GM21723 (cell line): ENCODE results near the gene MOB3B.
A peak's percentile ranks its signal among the peaks of the same experiment; 100 is the strongest.

Experiments used
- ATAC-seq: cut with Tn5 transposase; IDR thresholded peaks from one replicate; pipeline ENCODE4 v1.9.1; 2021; ENCODE audit warnings: mild to moderate bottlenecking, moderate library complexity; ENCODE audit not compliant: unreplicated experiment

MOB3B gene

DNA sequence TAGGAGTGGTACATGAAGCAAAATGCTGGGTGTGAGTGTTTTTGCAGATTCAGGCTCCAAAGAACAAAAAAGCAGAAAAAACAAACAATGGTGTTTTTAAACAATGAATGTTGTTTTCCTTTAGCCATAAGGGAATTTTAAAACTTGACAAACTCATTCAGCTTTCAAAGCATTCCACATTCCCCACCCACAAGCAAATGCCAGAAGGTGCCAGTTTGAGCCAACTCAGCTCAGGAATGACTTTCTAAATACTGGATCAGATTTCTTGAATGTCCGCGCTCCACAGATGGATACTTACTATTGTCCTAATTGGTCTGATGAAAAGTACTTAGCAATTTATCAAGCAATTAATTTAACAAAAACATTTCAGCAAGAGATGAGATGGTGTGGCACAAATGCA lies 12.9 kb upstream of the MOB3B start:
- no peak for ATAC-seq

DNA sequence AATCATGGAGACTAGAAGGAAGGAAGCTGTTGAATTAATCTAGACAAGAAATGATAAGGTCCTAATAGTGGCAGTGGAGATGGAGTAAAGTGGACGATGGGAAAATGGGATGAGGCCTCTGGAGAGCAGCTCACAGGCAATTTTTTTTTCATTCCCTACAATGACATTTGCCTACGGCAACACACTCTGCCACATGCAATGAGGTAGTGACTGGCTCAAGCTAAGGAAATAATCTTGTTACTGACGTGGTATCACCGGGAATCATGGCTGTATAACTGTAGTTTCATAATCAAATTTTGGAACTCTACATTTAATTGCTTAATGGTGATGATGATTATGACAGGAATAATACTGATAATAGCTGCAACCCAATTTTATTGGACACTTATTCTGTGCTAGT lies 12.1 kb upstream of the MOB3B start:
- ATAC-seq = no peak

DNA sequence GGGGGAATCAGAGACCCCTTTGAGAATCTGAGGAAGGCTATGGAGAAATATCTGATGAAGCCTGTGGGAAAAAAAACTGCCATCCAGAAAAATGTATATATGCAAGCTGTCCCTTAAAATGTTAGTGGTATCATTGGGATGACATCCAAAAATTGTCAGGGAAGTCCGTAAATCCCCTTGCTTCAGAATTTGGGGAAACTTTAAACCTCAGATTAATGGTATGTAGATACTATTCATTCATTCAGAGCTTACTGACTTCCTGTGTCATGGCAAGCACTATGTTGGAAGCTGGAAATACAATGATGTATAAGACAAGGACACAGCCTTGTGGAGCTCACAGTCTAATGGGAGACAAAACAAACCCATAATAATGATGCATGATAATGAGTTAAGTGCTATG lies 10.9 kb upstream of the MOB3B start:
- ATAC-seq = no peak

DNA sequence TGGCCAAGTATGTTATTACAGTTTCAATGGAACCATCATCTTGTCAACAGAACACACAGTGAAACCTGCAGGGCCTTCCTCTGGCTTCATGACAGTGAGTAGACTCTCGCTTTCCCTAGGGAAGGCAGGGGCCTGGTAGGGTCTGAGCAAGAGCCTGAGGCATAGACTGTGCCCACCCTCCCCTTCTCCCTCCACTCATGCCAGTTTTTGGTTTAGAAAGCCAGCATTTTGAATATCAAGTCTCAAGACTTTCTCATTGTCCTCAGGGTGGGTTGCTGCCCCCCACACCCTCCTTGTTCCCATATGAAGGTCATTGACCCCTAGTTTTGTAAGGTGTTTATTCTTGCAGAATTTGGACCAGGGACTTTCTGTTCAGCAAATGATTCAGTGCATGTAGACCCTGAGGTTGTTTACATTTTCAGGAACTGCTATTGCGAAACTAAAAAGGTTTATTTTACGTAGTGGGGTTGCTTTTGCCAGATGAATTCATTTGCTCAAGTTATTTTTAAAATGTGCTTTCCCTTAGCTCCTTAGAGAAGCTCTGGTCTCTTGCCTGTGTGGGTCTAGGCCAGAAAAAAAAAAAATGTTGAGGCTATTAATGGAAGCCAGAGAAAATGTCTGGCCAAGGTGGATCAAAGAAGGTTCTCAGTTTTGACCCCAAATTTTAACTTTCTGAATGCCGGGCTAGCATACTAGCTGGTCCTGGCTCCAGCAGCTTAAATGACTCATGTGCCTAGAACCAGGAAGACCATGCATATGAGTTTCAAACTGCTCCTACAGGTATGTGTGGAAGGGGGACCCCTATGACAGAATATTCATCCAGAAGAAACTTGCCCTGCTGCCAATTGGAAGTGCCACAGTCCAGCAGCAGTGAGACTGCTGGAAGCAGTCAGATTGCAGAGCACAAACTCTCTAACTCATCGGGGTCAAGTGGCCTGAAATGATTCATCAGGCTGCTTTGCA lies 10.1 kb upstream of the MOB3B start:
- no peak for ATAC-seq

GRCh38 chr9:27538647-27539046 lies 9.0 kb upstream of the MOB3B start:
- no peak for ATAC-seq

GRCh38 chr9:27537756-27538155 lies 8.1 kb upstream of the MOB3B start:
- ATAC-seq = no peak

GRCh38 chr9:27537027-27537435 lies 7.4 kb upstream of the MOB3B start:
- no peak for ATAC-seq

GRCh38 chr9:27536168-27536567 lies 6.6 kb upstream of the MOB3B start:
- ATAC-seq = no peak

DNA sequence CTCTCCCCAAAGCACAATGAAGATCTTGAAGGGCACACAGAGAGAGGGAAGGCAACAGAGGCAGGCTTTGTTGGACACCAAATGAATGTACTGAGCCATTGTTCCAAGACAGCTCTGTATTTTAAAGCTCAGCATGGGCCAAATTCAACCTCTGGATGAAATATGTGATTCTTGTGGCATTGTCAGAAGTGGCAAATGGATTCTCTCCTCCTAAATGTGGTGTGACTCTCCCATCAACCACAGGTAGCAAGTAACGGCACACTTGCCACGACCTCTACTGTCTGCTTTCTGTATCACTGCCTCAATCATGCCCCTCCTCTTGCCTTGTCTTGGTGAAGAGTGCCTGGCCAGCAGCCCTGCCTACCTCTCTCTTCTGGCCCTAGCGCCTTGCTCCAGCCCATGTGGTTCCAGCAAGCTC lies 6.1 kb upstream of the MOB3B start:
- ATAC-seq = peak; percentile 84

DNA sequence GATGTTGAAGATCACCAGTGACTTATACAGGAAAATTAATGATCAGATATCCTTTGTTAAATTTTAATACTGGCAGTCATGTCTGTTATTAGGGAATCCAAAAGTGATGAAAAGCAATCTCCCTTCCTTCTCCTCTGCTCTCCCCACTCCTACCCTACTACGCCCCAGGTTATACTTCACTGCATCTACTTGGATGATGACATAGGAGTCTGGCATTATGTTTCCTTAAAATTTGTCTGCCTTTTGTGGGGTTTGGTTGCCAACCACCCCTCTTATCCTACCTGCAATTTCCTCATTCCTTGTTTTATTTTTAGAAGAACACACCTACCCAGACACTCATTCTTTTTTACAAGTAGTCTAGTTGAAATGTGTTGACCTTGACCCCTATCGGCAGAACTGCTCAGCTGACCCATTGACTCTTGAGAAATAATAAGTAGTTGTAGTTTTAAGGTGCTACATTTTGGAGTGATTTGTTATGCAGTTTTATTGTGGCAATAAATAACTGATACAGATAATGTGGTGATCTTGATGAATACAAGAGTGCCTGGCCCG lies 5.1 kb upstream of the MOB3B start:
- ATAC-seq = no peak

DNA sequence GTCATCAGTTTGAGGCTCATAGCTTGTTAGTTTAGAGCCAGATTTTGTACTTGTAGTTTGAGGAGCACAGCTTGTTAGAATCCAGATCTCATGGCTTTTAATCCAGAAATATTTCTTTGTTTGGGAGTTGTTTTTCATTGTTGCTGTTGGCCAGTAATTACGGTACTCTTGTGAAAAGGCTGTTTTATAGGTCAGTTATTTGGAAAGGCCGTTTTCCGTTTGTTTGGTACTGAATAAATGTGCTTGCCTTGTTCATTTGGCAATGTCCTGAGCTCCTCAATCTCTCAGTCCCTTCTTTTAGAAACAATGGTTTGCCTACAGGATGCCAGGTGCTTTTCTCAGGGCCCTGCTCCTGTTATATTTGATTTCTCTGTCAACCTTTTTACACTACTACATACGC lies 4.5 kb upstream of the MOB3B start:
- no peak for ATAC-seq

DNA sequence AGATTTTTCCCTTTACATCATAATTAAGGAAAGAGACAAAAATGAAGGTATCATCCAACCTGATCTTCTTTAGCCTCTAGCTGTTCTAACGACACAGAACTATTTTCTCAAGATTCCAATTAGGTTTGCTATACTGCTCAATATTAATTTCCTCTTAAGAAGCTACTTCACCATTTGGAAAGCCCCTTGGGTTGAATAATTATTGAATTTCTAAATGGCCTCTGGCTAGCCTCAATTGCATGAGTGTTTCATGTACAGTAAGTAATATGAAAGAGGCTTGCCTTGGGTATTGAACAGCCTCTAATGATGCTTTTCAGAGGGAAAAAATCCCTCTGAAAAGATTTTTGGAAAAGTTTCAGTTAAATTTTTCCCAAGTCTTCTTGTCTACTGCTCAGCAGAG lies 3.7 kb upstream of the MOB3B start:
- ATAC-seq = no peak

- ATAC-seq = no peak
Measured at GRCh38 chr9:27532046-27532445, 2.4 kb upstream of the MOB3B start.

GRCh38 chr9:27530915-27531755 lies 1.5 kb upstream of the MOB3B start:
- no peak for ATAC-seq

DNA sequence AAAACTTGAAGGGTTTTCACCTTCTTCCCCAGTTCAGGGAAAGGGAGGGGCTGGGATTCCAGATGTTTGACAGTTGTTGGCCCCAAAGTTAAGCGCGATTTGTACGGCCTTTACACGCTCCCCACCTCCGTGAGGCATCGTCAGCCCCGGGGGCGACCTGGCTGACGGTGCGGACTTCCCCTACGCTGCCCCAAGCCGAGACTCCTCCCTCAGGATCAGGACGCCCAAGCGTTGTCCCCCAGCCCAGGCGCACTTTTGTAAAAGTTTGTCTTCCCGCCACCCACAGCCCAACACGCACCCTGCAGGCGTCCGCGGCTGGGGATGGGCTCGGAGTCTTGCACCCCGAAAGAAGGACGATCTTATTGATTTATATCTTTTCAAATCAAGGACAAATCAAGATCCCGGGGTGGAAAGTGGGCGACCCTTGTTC lies 713 bp downstream of the MOB3B start:
- peak; percentile 52 for ATAC-seq

DNA sequence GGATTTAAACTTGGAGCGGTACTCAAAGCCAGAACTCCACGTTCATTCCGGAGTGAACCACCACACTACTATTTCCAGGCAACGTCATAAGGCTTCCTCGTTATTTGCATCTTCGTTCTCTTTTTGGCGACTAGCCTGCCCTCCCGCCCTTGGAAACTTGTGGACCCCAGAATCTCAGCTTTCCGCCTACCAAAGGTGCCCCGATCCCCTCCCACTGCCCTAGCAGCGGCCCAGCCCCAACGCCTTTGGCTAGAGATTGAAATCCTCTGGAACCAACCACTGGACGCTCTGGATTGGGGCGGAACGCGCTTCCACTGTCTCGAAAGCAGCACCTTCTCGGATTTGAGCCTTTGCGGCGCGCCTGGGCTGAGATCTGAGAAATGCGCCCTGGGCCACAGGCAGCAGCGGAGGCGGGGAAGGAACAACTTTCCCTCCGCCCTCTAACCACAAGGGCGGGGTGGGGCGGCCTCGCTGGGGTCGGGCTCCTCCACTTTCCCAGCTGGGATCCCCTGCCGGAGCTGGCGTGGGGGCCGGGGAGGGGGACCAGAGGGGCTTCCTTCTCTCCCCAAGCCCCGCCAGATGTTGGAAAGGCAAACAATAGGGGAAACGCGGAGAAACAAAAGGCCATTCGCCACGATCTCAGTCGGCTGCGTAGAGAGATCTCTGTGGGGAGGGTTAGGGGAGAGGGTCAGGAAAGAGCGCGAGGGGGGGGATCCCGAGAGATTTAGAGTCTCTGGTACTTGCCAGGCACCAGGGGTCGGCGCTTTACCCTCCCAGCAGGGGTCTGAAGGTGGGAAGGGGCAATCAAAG lies 1.3 kb downstream of the MOB3B start:
- ATAC-seq = peak; percentile 70

GRCh38 chr9:27527702-27528075 lies 1.9 kb downstream of the MOB3B start:
- no peak for ATAC-seq

DNA sequence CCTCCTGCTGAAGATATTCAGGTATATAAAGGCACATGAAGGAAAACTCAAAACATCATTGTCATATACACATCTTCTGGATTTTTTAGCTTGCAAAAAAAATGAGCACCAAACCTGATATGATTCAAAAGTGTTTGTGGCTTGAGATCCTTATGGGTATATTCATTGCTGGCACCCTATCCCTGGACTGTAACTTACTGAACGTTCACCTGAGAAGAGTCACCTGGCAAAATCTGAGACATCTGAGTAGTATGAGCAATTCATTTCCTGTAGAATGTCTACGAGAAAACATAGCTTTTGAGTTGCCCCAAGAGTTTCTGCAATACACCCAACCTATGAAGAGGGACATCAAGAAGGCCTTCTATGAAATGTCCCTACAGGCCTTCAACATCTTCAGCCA lies 5.4 kb downstream of the MOB3B start, which contains the start of gene IFNK:
IFNK (plus strand) TSS at position 55 of the 400 bp plus-strand sequence; CDS start at position 102, 47 bp downstream.
- no peak for ATAC-seq

GRCh38 chr9:27523141-27523540 lies 6.5 kb downstream of the MOB3B start:
- no peak for ATAC-seq

- ATAC-seq = no peak
Measured at GRCh38 chr9:27520986-27521385, 8.6 kb downstream of the MOB3B start.
